HG03196 (cell line): ENCODE data around the gene SPZ1.
"Not testable (repeated sequence)": the region's sequence is repeated elsewhere in the genome, so short reads cannot be mapped to it uniquely, and the experiment has no call there.

Experiments used
- ATAC-seq: cut with Tn5 transposase; IDR thresholded peaks from one replicate; pipeline ENCODE4 v1.9.1; 2021; ENCODE audit not compliant: unreplicated experiment

SPZ1 gene, protein sequence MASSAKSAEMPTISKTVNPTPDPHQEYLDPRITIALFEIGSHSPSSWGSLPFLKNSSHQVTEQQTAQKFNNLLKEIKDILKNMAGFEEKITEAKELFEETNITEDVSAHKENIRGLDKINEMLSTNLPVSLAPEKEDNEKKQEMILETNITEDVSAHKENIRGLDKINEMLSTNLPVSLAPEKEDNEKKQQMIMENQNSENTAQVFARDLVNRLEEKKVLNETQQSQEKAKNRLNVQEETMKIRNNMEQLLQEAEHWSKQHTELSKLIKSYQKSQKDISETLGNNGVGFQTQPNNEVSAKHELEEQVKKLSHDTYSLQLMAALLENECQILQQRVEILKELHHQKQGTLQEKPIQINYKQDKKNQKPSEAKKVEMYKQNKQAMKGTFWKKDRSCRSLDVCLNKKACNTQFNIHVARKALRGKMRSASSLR

DNA sequence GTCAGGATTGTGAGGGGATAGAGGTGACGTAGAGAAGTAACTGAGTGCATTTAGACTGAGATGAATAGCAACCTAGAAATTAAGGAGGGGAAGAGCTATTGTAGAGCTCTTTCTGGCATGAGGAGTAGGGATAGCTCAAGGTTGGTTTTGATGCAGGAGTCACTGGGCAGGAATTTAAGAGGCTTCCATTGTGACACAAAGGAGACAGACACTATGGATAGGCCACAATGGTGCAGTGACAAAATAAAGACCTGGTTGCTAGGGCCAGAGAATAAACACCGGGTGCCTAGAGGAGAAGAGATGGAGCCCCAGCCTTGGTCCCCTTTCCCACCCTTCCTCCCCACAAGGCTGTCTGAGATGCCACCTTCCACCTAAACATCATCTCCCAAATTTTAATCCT is at the start of gene SPZ1:
Gene SPZ1, plus strand, starts transcription at position 301 of the 400 bp plus-strand sequence. CDS start 214 bp downstream, outside the sequence.
- no peak for ATAC-seq

DNA sequence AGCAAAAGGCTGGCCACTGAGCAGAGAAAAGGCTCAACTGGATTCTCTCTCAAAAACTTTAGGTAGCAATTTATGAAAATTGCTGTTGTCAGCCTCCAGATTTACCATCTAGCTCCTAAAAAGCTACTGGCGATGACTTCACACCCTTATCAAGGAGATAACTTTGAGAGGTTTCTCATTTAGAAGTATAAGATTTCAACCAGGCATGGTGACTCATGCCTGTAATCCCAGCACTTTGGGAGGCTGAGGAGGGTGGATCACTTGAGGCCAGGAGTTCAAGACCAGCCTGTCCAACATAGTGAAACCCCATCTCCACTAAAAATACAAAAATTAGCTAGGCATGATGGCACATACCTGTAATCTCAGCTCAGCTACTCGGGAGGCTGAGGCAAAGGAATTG is 49.3 kb upstream of the SPZ1 start:
- not testable (repeated sequence) for ATAC-seq

DNA sequence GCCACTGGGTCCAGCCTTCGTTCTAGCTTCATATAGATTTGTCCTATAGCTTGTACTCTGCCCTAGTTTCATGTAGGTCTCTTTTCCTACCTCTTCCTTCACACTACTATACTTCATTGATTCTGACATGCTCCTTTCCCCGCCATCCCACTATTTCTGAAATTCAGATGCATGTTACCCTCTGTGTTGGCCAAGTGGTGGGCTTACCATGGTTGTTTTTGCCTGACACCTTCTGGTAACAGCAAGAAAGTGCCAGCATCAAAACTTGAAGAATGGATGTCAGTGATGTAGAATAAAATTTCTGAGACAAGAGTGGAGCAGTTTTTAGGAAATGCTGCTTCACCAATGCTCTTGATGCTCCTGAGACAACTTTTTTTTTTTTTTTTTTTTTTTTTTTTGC is 44.5 kb upstream of the SPZ1 start:
- ATAC-seq, result no peak

DNA sequence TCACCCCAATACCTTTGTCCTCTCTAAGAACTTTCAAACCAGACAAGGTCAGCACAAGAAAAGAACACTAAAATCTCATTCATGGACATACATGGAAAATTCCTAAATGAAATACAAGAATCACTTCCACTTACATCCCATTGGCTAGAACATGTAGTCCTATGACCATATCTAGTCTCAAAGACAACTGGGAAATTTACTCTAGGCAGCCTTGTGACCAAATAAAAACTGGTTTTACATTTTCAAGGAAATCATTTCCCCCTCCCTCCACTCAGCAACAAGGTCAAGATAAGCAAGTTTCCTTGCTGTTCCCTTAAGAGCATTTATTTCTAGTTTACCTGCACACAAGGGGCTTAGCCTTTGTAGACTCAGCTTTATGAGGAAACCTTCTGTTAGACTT is 43.6 kb upstream of the SPZ1 start:
- ATAC-seq, result no peak

DNA sequence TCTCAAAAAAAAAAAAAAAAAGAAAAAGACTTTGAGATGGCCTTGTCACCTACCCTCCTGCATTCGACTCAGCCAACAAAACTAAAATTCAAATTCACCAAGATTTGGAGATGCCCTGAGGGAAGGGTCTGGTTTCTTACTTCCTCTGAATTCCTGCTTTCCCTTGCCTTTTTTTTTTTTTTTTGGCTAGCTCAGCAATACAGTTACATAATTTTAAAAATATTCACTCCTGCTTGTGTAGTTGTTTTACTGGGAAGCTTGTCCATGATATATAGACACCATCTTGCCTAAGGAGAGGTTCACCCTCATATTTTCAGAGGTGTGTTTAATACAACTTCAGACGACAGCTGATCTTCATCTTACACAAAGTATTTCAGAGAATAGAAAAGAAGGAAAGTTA is 42.6 kb upstream of the SPZ1 start:
- ATAC-seq, result no peak

DNA sequence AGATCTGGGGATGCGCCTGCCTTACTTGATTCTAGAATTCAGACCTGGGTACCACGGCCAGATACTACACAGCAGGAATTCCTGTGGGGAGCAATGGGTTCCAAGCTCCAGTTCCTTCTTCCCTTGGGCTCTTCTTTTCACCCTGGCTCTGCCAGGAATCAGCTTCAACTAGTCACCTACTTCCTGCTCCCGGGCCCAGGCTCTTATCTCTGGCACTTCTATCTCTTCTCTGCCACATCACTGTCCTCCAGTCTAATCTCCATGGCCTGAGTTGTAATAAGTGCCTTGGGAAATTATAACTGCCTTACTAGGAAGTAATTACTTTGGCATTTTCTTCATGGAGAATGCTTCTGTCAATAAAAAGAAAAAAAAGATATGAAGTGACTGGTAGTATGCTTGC is 37.7 kb upstream of the SPZ1 start:
- ATAC-seq, result no peak

DNA sequence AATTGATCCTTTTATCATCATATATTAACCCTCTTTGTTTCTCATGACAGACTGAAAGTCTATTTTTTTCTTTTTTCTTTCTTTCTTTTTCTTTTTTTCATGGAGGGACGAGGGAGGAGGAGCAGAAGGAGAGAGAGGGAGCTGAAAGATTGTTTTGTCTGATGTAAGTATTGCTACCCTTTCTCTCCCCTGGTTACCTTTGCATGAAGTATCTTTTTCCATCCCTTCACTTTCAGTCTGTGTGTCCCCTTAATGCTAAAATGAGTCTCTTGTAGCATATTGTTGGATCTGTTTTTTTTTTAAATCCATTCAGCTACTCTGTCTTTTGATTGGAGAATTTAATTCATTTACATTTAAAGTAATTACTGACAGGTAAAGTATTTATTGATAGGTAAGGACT is 36.4 kb upstream of the SPZ1 start:
- no peak for ATAC-seq

DNA sequence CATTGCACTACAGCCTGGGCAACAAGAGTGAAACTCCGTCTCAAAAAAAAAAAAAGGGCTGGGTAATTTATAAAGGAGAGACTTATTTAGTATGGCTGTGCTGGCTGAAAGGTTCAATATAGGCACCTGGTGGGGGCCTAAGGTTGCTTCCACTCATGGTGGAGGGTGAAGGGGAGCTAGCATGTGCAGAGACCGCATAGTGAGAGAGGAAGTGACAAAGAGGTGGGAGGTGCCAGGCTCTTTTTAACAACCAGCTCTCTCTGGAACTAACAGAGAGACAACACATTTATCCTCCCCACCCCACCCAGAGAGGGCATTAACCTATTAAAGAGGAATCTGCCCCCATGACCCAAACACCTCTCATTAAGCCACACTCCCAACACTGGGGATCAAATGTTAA is 35.1 kb upstream of the SPZ1 start:
- ATAC-seq, result no peak

DNA sequence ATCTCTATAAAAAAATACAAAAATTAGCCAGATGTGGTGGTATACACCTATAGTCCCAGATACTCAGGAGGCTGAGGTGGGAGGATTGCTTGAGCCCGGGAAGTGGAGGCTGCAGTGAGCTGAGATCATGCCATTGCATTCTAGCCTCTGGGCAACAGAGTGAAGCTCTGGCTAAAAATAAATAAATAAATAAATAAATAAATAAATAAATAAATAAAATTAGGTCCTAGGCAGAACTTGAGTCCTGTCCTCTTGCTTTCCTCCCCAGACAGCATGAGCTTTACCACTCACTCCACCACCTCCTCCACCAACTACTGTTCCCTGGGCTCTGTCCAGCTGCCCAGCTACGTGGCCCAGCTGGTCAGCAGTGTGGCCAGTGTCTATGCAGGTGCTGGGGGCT is 31.6 kb upstream of the SPZ1 start:
- ATAC-seq, result no peak

DNA sequence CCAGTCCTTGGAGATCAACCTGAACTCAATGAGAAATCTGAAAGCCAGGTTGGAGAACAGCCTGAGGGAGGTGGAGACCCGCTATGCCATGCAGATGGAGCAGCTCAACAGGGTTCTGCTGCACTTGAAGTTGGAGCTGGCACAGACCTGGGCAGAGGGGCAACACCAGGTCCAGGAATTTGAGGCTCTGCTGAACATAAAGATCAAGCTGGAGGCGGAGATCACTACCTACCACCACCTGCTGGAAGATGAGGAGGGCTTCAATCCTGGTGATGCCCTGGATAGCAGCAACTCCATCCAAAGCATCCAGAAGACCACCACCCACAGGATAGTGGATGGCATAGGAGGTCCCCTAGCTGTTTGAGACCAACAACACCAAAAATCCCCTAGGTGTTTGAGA is 30.5 kb upstream of the SPZ1 start:
- ATAC-seq, result no peak

DNA sequence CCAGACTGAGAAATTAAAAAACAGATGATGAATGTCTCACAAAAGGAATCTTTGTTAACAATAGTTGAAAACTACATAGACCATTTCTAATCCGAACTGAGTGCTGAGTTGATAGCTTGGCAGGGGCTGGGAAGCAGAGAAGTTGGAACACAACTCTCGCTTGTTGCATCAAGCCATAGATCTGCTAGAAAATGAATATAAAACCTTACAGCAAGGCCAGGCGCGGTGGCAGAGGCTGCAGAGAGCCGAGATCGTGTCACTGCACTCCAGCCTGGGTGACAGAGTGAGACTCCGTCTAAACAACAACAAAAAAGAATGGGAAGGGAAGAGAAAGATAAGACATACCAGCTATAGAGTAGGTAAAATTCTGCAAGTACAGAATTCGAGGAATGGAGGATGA is 28.0 kb upstream of the SPZ1 start:
- ATAC-seq, result no peak

DNA sequence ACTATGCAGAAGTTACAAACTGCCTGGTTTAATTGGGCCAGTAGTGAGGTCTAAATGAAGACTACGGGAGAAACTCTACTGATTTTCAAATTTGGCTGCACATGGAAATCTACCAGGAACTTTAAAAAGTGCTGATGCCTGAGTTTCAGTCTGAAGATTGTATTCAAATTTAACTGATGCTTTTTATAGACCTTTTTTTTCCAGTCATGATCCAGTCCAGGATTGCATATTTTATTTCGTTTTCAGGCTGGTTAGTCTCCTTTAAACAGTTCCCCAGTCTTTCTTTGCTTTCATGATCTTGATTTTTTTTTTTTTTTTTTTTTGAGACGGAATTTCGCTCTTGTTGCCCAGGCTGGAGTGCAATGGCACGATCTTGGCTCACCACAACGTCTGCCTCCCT is 23.7 kb upstream of the SPZ1 start:
- no peak for ATAC-seq

DNA sequence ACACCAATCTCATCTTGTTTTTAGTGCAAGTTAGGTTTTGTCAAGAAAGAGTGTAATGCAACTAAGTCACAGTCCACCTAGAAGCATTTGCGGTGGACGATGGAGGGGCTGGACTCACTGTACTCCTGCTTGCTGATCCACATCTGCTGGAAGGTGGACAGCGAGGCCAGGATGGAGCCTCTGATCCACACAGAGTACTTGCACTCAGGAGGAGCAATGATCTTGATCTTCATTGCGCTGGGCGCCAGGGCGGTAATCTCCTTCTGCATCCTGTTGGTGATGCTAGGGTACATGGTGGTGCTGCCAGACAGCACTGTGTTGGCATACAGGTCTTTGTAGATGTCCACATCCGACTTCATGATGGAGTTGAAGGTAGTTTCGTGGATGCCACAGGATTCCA is 20.2 kb upstream of the SPZ1 start:
- ATAC-seq, result no peak

DNA sequence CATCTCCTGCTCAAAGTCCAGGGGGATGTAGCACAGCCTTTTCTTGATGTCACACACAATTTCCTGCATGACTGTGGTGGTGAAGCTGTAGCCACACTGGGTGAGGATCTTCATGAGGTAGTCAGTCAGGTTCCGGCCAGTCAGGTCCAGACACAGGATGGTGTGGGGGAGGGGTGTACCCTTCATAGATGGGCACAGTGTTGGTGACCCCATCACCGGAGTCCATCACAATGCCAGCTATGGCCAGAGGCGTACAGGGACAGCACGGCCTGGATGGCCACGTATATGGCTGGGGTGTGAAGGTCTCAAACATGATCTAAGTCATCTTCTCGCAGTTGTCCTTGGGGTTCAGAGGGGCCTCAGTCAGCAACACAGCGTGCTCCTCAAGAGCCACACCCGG is 19.7 kb upstream of the SPZ1 start:
- ATAC-seq, result no peak

DNA sequence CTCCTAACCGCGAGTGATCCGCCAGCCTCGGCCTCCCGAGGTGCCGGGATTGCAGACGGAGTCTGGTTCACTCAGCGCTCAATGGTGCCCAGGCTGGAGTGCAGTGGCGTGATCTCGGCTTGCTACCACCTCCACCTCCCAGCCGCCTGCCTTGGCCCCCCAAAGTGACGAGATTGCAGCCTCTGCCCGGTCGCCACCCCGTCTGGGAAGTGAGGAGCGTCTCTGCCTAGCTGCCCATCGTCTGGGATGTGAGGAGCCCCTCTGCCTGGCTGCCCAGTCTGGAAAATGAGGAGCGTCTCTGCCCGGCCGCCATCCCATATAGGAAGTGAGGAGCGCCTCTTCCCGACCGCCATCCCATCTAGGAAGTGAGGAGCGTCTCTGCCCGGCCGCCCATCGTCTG is 19.0 kb upstream of the SPZ1 start:
- ATAC-seq, result not testable (repeated sequence)

DNA sequence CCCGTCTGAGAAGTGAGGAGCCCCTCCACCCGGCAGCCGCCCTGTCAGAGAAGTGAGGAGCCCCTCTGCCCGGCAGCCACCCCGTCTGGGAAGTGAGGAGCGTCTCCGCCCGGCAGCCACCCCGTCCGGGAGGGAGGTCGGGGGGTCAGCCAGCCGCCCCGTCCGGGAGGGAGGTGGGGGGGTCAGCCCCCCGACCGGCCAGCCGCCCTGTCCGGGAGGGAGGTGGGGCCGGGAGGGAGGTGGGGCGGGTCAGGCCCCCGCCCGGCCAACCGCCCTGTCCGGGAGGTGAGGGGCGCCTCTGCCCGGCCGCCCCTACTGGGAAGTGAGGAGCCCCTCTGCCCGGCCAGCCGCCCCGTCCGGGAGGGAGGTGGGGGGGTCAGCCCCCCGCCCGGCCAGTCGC is 18.5 kb upstream of the SPZ1 start:
- not testable (repeated sequence) for ATAC-seq

DNA sequence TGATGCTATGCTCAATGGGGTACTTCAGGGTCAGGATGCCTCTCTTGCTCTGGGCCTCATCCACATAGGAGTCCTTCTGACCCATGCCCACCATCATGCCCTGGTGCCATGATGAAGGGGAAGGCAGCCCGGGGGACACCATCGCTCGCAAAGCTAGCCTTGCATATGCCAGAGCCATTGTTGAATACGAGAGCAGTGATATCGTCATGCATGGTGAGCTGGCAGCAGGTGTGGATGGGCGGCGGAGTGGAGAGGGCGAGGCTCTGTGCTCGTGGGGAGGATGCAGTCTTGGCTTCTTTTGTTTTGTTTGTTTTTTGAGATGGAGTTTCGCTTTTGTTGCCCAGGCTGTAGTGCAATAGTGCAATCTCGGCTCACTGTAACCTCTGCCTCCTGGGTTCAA is 17.2 kb upstream of the SPZ1 start:
- no peak for ATAC-seq

DNA sequence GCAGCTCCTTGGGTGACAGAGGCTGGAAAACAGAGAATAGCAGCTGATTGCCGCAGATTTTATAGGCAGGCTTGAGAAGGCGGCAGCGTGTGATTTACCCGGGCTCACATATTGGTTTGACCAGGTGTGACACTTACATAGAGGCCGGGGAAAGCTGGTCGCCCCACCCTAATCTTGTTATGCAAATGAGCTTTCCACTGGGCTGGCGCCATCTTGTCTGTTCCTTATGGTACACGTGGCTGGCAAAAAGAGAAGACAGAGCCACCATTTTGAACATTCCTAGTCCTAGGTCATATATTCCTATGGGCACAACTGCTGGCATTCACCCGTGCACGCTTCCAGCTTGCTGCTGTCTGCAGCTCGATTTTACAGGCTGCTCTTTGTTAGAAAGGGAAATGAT is 11.3 kb upstream of the SPZ1 start:
- ATAC-seq, result no peak

DNA sequence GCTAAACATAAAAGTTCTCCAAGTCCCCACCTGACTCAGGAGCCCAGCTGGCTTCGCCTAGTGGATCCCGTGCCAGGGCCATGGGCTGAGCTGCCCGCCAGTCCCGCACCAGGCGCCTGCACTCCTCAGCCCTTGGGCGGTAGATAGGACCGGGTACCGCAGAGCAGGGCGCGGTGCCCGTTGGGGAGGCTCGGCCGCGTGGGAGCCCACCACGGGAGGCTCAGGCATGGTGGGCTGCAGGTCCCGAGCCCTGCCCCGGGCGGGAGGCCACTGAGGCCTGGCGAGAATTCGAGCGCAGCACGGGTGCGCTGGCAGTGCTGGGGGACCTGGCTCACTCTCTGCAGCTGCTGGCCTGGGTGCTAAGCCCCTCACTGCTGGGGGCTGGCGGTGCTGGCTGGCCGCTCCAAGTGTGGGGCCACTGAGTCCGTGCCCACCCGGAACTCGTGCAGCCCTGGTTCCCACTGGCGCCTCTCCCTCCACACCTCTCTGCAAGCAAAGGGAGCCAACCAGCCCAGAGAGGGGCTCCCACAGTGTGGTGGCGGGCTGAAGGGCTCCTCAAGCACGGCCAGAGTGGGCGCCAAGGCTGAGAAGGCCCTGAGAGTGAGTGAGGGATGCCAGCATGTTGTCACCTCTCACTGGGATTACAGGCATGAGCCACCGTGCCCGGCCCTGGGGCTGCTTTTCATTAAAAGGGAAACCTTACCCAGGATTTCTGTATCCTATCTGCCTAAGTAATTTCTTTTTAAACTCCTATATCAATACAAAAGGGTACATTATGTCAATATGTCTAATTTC is 9.7 kb upstream of the SPZ1 start:
- no peak for ATAC-seq

DNA sequence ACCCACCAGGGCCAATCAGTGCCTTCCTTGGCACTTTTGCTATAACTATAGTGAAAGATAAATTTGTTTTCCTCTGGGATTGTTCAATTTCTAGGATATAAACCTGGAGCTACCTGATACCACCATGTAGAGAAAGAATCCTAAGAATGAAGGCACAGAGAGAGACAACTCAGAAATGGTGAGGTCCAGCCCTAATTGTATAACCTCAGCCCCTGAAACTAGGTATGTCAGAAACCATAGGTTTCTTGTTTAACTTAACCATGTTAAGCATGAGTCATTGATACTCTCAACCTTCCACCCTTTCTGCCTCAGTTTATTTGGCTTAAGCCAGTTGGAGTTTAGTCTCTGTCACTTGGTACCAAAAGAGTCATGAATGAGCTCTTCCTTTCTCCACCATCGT is 4.6 kb upstream of the SPZ1 start:
- no peak for ATAC-seq

DNA sequence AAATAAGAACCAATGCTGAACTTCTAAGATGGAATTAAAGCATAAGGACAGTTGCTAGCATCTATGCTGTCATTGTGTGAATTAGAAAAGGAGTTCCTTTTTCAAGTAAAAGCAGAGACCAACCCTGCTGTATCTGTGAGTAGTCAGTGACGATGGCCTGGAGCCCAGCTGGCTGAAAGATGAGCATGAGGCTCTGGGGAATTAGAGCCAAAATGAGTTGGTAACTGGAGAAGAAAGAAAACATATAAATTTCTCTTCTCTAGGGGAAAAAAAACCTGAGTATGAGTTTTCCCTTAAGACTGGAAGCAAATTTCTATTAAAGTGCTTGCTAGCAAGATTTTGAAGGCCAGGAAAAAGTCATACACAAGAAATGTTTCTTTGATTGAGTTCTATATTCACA is 1.6 kb upstream of the SPZ1 start:
- ATAC-seq, result no peak

DNA sequence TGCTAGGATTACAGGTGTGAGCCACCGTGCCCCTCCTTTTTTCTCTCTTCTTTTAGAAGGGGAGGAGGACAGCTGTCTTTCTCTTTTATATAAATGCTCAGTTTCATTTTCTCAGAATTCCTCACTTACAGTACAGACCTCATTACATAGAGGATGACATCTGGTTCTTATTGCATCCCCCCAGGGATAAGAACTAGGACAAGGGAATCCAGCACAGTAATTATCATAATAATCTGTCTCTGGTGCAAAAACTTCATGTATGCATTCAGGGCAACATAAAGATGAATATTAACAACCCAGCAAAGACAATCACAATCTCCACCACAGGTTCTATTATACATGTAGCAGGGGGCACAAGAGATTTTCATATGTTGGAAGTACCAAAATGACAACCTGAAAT is 5.1 kb downstream of the SPZ1 start:
- ATAC-seq, result no peak
